Neuronal stem cell (in vitro differentiated cells): ENCODE measurements around the gene MRPS21.

Experiments used
- DNase-seq: peaks from one replicate; pipeline ENCODE4 v3.0.0-alpha.2; 2013; ENCODE audit warnings: low spot score
- H2AFZ ChIP-seq: one replicate; pipeline ENCODE4 v1.6.1; 2013; ENCODE audit warnings: mild to moderate bottlenecking, low read length, inconsistent platforms
- H2AK5ac ChIP-seq: 2 replicates; pipeline ENCODE4 v1.6.1; 2013; ENCODE audit warnings: low read depth, mild to moderate bottlenecking, inconsistent platforms, low read length, moderate library complexity, mixed read lengths
- H2BK120ac ChIP-seq: 2 replicates; pipeline ENCODE4 v1.6.1; 2013; ENCODE audit warnings: low read depth, mild to moderate bottlenecking, inconsistent platforms, low read length, moderate library complexity, mixed read lengths
- H2BK12ac ChIP-seq: one replicate; pipeline ENCODE4 v1.6.1; 2013; ENCODE audit warnings: low read length, inconsistent platforms
- H2BK15ac ChIP-seq: 2 replicates; pipeline ENCODE4 v1.6.1; 2013; ENCODE audit warnings: mild to moderate bottlenecking, low read length, inconsistent platforms, mixed read lengths
- H2BK5ac ChIP-seq: one replicate; pipeline ENCODE4 v1.6.1; 2013; ENCODE audit warnings: inconsistent platforms, mild to moderate bottlenecking, low read length, moderate library complexity
- H3K14ac ChIP-seq: one replicate; pipeline ENCODE4 v1.6.1; 2013; ENCODE audit warnings: low read length, inconsistent platforms
- H3K18ac ChIP-seq: 2 replicates; pipeline ENCODE4 v1.6.1; 2013; ENCODE audit warnings: low read length, inconsistent platforms
- H3K23ac ChIP-seq: 2 replicates; pipeline ENCODE4 v1.6.1; 2013; ENCODE audit warnings: low read depth, mild to moderate bottlenecking, mixed read lengths, low read length, inconsistent platforms; ENCODE audit not compliant: poor library complexity
- H3K27ac ChIP-seq: replicated peaks from 3 replicates; pipeline ENCODE4 v1.5.1; 2013; ENCODE audit warnings: low read length, inconsistent platforms
- H3K27me3 ChIP-seq, 3 experiments: 2 replicates each; pipeline ENCODE4 v1.6.1; 2013; ENCODE audit warnings: low read length in 3 of 3, mild to moderate bottlenecking in 2 of 3, inconsistent platforms in 1 of 3, low read depth in 1 of 3, mixed read lengths in 1 of 3, moderate library complexity in 1 of 3; ENCODE audit not compliant: control insufficient read depth in 3 of 3, insufficient read depth in 3 of 3
- H3K36me3 ChIP-seq, 2 donors: replicated peaks in 1 of 2; 2 replicates each; pipeline ENCODE4 v1.6.1; 2013; ENCODE audit warnings: low read length in 2 of 2; ENCODE audit not compliant: control insufficient read depth in 2 of 2, insufficient read depth in 2 of 2
- H3K4ac ChIP-seq: 2 replicates; pipeline ENCODE4 v1.6.1; 2013; ENCODE audit warnings: inconsistent platforms, mild to moderate bottlenecking, low read length, moderate library complexity
- H3K4me1 ChIP-seq, 2 donors: 1 replicate in 1 of 2; 2 replicates in 1 of 2; pipeline ENCODE4 v1.6.1; 2013; ENCODE audit warnings: low read length in 2 of 2, low read depth in 1 of 2; ENCODE audit not compliant: control insufficient read depth in 2 of 2, insufficient read depth in 1 of 2
- H3K4me2 ChIP-seq: one replicate; pipeline ENCODE4 v1.6.1; 2013; ENCODE audit warnings: mild to moderate bottlenecking, low read length, inconsistent platforms; ENCODE audit not compliant: insufficient read depth, poor library complexity, severe bottlenecking
- H3K4me3 ChIP-seq, 2 donors: 2 replicates each; pipeline ENCODE4 v1.5.1; 2013; ENCODE audit warnings: low read length in 2 of 2, mild to moderate bottlenecking in 2 of 2, inconsistent platforms in 1 of 2, moderate library complexity in 1 of 2
- H3K79me1 ChIP-seq: one replicate; pipeline ENCODE4 v1.6.1; 2013; ENCODE audit warnings: low read depth, mild to moderate bottlenecking, inconsistent platforms, low read length, moderate library complexity
- H3K9ac ChIP-seq: one replicate; pipeline ENCODE4 v1.6.1; 2013; ENCODE audit warnings: mild to moderate bottlenecking, low read depth, low read length, inconsistent platforms; ENCODE audit not compliant: poor library complexity
- H3K9me3 ChIP-seq, 2 donors: replicated peaks in 1 of 2; 2 replicates each; pipeline versions ENCODE3 to v1.6.1; 2013; ENCODE audit warnings: low read length in 2 of 2, mild to moderate bottlenecking in 2 of 2, inconsistent platforms in 1 of 2, low read depth in 1 of 2, mixed read lengths in 1 of 2, moderate library complexity in 1 of 2; ENCODE audit not compliant: control insufficient read depth in 2 of 2, insufficient read depth in 1 of 2
- H4K8ac ChIP-seq: one replicate; pipeline ENCODE4 v1.6.1; 2013; ENCODE audit warnings: low read depth, mild to moderate bottlenecking, inconsistent platforms, low read length, moderate library complexity
- H4K91ac ChIP-seq: one replicate; pipeline ENCODE4 v1.6.1; 2013; ENCODE audit warnings: low read length, low read depth, mild to moderate bottlenecking, inconsistent platforms; ENCODE audit not compliant: poor library complexity
- WGBS, 2 donors: extraction: QIAGEN DNeasy Blood & Tissue Kit; methylation state at CpG; one replicate each; pipeline ENCODE4 v1.1.7; 2013; ENCODE audit warnings: missing lambda C conversion rate in 2 of 2, mixed read lengths in 1 of 2; ENCODE audit not compliant: insufficient read length in 2 of 2, insufficient replicate concordance in 1 of 2; ENCODE audit errors: extremely low coverage in 2 of 2; 5-methylcytosine and 5-hydroxymethylcytosine counted together

The MRPS21 gene

DNA sequence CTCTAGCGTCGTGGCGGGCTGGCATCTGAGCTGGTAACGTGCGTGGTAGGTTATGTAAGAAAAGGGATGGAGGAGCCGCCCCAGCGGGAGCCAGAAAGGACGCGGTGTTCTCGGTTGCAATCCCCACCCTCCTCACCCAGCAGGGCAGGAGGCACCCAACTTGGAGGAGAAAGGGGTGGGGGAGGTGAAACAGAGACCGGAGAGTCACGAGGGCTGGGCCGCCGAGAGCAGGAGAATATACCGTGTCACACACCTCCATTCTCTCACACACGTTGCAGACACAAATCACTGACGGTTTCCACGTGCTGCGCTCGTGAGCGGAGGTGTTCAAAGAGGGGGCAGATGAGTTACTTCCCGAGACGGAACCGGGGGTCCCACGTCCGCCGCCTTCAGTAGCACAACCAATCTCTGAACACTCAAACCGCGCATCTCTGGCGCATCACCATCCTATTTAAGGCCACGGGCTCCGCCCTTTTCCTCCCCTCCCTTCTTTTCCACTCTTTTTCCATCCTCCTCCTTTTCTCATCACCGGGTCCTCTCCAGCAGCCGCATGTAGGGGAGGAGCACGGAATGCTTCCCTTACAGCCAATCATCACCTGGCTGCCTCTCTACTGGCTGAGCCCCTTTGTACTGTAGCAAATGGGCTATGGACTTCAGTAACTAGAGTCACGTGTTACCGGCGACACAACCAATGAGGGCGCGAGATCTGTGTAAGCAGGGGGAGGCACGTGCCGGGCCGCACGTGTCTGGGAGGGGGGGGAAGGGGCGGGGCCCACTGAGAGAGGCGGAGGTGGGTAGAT, 11.7 kb upstream of the MRPS21 start, which contains the start of gene CIART:
CIART (plus strand) TSS at position 797 of the 800 bp plus-strand sequence. CDS start 714 bp downstream, outside the sequence.
- DNase-seq = peak; percentile 93
- peak within 1 kb of the TSS; percentile 84 for H3K18ac ChIP-seq
- no peak within 1 kb of the TSS for H4K8ac ChIP-seq
- peak within 1 kb of the TSS; percentile 63 for H2AFZ ChIP-seq
- peak within 1 kb of the TSS; percentile 22 for H3K14ac ChIP-seq
- H2BK120ac ChIP-seq = no peak within 1 kb of the TSS
- H2BK5ac ChIP-seq = no peak within 1 kb of the TSS
- no peak within 1 kb of the TSS for H2BK15ac ChIP-seq
- no peaks in the 10 kb centered on the region for H3K9me3 ChIP-seq
- no peak within 1 kb of the TSS for H3K4ac ChIP-seq
- peaks cover 0 to 7% (median 0%) of the 10 kb centered on the region in 3 experiments for H3K27me3 ChIP-seq
- no peaks in the 10 kb centered on the region for H3K79me1 ChIP-seq
- peak within 1 kb of the TSS; percentile 47 to 82 for H3K4me3 ChIP-seq
- H3K4me1 ChIP-seq = peaks cover 0 to 10% of the 10 kb centered on the region in 2 donors
- no peak within 1 kb of the TSS for H4K91ac ChIP-seq
- peaks cover 5 to 44% of the 10 kb centered on the region in 2 donors for H3K36me3 ChIP-seq
- peak within 1 kb of the TSS; percentile 66 for H3K23ac ChIP-seq
- H2BK12ac ChIP-seq = peak within 1 kb of the TSS; percentile 27
- no peak within 1 kb of the TSS for H3K27ac ChIP-seq
- H3K4me2 ChIP-seq = peak within 1 kb of the TSS; percentile 88
- H2AK5ac ChIP-seq = peak within 1 kb of the TSS; percentile 48
- H3K9ac ChIP-seq = peak within 1 kb of the TSS; percentile 65
- no CpG with 5 or more reads among the region's 46 CpGs for WGBS, 2 donors

DNA sequence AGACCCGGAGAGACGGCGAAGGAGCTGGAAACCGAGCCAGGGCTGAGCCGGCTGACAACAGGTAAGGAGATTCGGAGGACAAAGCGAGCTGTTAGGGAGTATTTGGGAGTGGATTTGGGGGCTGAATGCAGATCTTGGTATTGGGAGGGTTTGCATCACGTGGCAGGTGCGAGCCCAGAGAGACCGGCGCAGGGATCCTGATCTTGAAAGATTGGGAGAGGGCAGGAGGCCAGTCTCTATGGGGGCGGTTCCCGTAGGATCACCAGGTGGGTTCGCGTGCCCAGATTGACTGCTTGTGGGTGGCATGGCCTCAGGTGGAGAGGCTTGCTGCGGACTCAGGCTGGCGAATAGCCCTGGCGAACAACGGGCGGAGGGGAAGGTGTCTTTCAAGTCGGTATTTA, 11.1 kb upstream of the MRPS21 start:
- Histone ChIP-seq H3K4me2 (peak overlapping the region; percentile 88), H3K18ac (peak overlapping the region; percentile 84), H2BK12ac (no peak overlapping the region), H4K91ac (no peak overlapping the region), H3K36me3 (peaks cover 4 to 39% of the 10 kb centered on the region in 2 donors), H2BK5ac (no peak overlapping the region), H3K4ac (no peak overlapping the region), H4K8ac (no peak overlapping the region), H3K79me1 (no peaks in the 10 kb centered on the region), H3K27ac (no peak overlapping the region), H3K4me1 (peaks cover 0 to 10% of the 10 kb centered on the region in 2 donors), H2BK15ac (no peak overlapping the region), H3K9ac (peak overlapping the region; percentile 65), H3K27me3 (peaks cover 0 to 7% (median 0%) of the 10 kb centered on the region in 3 experiments), H3K14ac (peak overlapping the region; percentile 22), H3K9me3 (no peaks in the 10 kb centered on the region), H2AFZ (peak overlapping the region; percentile 63), H3K23ac (no peak overlapping the region), H2AK5ac (peak overlapping the region; percentile 22), H3K4me3 (peak overlapping the region; percentile 47 to 82), H2BK120ac (no peak overlapping the region)
- no CpG with 5 or more reads among the region's 21 CpGs for WGBS, 2 donors
- DNase-seq = no peak

DNA sequence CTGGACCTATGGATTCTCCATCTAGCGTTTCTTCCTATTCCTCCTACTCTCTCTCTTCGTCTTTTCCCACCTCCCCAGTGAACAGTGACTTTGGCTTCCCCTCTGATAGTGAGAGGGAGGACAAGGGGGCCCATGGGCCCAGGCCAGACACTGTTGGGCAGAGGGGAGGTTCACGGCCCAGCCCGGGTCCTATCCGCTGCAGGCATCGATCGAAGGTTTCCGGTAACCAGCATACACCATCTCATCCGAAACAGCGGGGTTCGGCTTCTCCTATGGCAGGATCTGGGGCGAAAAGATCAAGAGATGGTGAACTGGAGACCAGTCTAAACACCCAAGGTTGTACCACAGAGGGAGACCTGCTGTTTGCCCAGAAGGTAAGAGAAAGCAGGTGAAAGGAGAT, 10.4 kb upstream of the MRPS21 start:
- Histone ChIP-seq H3K27ac (no peak overlapping the region), H2AFZ (no peak overlapping the region), H3K23ac (no peak overlapping the region), H3K18ac (no peak overlapping the region), H2BK5ac (no peak overlapping the region), H3K4me1 (peaks cover 0 to 10% of the 10 kb centered on the region in 2 donors), H3K27me3 (peaks cover 0 to 7% (median 0%) of the 10 kb centered on the region in 3 experiments), H2AK5ac (no peak overlapping the region), H3K4ac (no peak overlapping the region), H2BK120ac (no peak overlapping the region), H3K14ac (no peak overlapping the region), H3K9me3 (no peaks in the 10 kb centered on the region), H2BK12ac (no peak overlapping the region), H3K4me2 (peak overlapping the region; percentile 88), H3K36me3 (peaks cover 3 to 33% of the 10 kb centered on the region in 2 donors), H2BK15ac (no peak overlapping the region), H3K79me1 (no peaks in the 10 kb centered on the region), H3K4me3 (peak overlapping the region; percentile 10 to 47), H4K8ac (no peak overlapping the region), H3K9ac (no peak overlapping the region), H4K91ac (no peak overlapping the region)
- no CpG with 5 or more reads among the region's 12 CpGs for WGBS, 2 donors
- DNase-seq = no peak

GRCh38 chr1:150288382-150288781, 5.3 kb upstream of the MRPS21 start:
- H3K4me1 ChIP-seq = peaks cover under 1 to 6% of the 10 kb centered on the region in 2 donors
- H3K36me3 ChIP-seq = peaks cover 2 to 7% of the 10 kb centered on the region in 2 donors
- no peaks in the 10 kb centered on the region for H3K27me3 ChIP-seq
- no peak for DNase-seq
- H4K8ac ChIP-seq = no peak overlapping the region
- H3K27ac ChIP-seq = no peak overlapping the region
- no peaks in the 10 kb centered on the region for H3K79me1 ChIP-seq
- H3K4me2 ChIP-seq = no peak overlapping the region
- H2BK5ac ChIP-seq = no peak overlapping the region
- H3K14ac ChIP-seq = no peak overlapping the region
- H4K91ac ChIP-seq = no peak overlapping the region
- H3K23ac ChIP-seq = no peak overlapping the region
- H3K9me3 ChIP-seq = no peaks in the 10 kb centered on the region
- H2AFZ ChIP-seq = no peak overlapping the region
- no CpG with 5 or more reads among the region's 1 CpG for whole genome bisulfite sequencing, 2 donors
- H2BK12ac ChIP-seq = no peak overlapping the region
- no peak overlapping the region for H2BK120ac ChIP-seq
- H3K4ac ChIP-seq = no peak overlapping the region
- no peak overlapping the region for H2BK15ac ChIP-seq
- no peak overlapping the region for H3K4me3 ChIP-seq
- no peak overlapping the region for H3K18ac ChIP-seq
- no peak overlapping the region for H3K9ac ChIP-seq
- H2AK5ac ChIP-seq = no peak overlapping the region
